Sciatic nerve (tissue), 2 donors: ENCODE data around the gene HOXC10. TPM values are rescaled to one million over a fixed set of nuclear protein-coding genes. Genes with fewer than 3 reads are reported as not detected.

Source experiments
- ATAC-seq: fragments of 200-7000 bp; cut with Tn5 transposase; one replicate; pipeline ENCODE4 v1.9.1; 2020; ENCODE audit warnings: mild to moderate bottlenecking, moderate library complexity
- DNase-seq: peaks from one replicate; pipeline ENCODE4 v3.0.0-alpha.2; 2020; ENCODE audit warnings: low spot score
- intact Hi-C: fragments of 100-400 bp; cut with DNase I; formaldehyde crosslinking; loops from one replicate; pipeline ENCODE4 v1.14.2; 2022
- total RNA-seq: library from RNA; stranded (reverse); fragmentation: NEBNext Ultra II Directional; extraction: Animal tissue kit (Norgen Biotek cat#: 25700); gene quantifications from one replicate; pipeline ENCODE4 v1.2.1, GENCODE V29; 2021
- donor health status: DM: no; HTN: no; CAD: no.
- donor health status: DM: no; HTN: no; CAD: no.

Gene HOXC10
- total RNA-seq, 1 donor from 2014 or later: 17.2 TPM

- intact Hi-C loops: loop anchor here (5.0 kb wide), 1 partner anchor 196 kb away; no protein-coding TSS in a partner anchor
- DNase-seq: no peak
- peak; percentile 7 for ATAC-seq
Measured at GRCh38 chr12:54006559-54007220, 21.7 kb downstream of the HOXC10 start.

GRCh38 chr12:54007538-54008259, 22.8 kb downstream of the HOXC10 start:
- DNase-seq (no peak), ATAC-seq (no peak)
- intact Hi-C loops: loop anchor here (5.0 kb wide), 1 partner anchor 195 kb away; no protein-coding TSS in a partner anchor

DNA sequence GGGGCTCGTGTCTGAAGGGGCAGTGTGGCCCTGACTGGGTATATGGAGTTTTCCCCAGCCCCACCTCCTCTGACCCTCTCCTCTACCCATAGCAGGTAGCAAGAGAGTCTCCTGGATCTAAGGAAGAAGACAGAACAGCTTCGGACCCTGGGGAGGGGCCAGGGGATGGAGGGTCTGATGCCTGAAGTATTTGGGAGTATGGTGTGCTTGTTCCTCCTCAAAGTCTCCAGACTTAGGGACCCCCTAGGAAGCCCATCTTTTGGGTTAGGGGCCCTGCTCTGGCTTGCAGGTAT, 23.3 kb downstream of the HOXC10 start:
- no peak for ATAC-seq
- intact Hi-C loops: loop anchor here (5.0 kb wide), 1 partner anchor 194 kb away; no protein-coding TSS in a partner anchor
- DNase-seq: no peak

DNA sequence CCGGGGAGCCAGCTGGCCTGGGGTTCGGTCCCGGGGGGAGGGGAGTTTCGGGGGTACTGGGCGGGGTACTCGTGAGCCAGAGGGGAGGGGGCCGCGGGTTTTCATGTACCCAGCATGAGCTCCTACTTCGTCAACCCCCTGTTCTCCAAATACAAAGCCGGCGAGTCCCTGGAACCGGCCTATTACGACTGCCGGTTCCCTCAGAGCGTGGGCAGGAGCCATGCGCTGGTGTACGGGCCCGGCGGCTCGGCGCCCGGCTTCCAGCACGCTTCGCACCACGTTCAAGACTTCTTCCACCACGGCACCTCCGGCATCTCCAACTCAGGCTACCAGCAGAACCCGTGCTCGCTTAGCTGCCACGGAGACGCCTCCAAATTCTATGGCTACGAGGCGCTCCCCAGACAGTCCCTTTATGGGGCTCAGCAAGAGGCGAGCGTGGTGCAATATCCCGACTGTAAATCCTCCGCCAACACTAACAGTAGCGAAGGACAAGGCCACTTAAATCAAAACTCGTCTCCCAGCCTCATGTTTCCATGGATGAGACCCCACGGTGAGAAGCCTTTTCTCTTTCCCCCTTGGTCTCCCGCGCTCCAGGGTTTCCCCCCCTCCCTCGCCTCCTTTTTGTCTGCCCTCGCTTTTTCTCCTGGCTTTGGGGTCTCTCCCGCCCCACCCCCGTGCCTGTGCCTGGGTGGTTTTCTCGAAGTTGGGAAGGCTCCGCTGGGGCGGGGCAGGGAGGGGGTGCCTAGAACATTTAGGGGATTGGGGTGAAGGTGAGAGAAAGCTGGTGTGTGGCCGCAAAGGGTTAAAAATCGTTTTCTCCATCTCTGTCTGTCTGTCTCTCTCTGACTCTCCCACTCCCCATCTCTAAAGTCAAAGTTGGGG, 24.5 kb downstream of the HOXC10 start:
- DNase-seq (no peak), ATAC-seq (peak; percentile 21)
- intact Hi-C loops: loop anchor here (5.0 kb wide), 1 partner anchor 193 kb away; no protein-coding TSS in a partner anchor

DNA sequence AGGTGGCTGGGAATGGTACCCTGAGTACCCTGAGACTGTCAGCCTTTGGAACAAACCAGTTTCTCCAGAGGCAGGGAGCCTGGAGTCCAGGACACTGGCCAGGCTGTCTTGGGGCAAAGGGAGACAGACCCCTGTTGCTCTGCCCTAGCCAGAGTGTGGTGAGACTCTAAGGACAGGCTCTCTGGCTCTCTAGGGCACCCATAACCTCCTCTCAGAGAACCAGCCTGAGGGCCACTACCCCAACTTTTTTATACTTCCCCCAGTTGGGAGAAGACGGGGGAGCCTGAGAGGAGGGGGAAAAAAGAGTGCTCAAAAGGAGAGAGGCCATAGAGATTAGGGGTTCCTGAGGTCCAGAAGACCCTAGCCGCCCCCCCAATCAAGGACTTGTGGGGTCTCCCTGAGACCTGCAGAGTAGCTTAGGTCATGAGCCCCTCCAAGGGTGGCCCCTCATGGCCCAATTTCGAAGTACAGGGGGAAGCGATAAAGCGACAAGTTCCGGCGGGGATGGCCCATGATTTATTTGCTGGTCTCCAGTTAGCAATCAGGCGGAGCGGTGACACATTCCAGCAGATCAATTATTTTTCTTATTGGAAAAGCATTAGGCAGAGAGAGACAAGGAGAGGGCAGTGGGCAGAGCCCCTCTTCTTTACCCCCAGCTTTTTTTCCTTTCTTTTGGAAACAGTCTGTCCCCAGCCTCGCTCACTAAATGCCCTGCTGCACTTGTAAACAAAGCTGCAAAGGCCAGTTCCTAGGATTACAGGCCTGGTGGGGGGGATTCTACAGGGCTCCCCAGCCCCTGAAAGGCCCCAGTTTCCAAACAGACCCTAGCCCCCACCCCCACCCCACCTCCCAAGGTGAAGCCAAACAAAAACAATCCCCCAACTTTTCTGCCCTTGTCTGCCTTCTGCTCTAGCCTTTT, 25.4 kb downstream of the HOXC10 start:
- ATAC-seq: no peak
- DNase-seq: no peak
- intact Hi-C loops: no loop called here

DNA sequence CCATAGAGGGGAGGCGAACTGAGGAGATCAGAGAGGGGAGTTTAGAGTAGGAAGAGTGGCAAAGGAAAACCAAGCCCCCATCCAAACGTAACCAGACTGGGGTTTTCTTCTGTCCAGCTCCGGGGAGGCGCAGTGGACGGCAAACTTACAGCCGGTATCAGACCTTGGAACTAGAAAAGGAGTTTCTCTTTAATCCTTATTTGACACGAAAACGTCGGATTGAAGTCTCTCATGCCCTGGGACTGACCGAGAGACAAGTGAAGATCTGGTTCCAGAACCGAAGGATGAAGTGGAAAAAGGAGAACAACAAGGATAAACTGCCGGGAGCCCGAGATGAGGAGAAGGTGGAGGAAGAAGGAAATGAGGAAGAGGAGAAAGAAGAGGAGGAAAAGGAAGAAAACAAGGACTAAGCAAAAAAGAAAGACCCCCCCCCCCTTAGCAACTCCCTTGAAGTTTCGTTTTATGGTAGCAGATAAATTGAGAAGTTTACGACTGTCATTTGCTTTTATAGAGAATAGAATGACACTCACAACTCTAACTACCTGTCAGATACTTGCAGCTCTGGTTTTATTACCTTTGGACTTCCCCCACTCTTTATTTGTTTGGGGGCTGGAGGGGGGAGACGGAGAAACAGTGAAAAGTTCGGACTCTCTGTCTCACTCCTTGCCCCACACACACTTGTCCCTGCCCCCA, 26.2 kb downstream of the HOXC10 start:
- DNase-seq: no peak
- intact Hi-C loops: no loop called here
- no peak for ATAC-seq

- DNase-seq (no peak), ATAC-seq (no peak)
- intact Hi-C loops: no loop called here
Measured at GRCh38 chr12:54011665-54012532, 27.0 kb downstream of the HOXC10 start.

DNA sequence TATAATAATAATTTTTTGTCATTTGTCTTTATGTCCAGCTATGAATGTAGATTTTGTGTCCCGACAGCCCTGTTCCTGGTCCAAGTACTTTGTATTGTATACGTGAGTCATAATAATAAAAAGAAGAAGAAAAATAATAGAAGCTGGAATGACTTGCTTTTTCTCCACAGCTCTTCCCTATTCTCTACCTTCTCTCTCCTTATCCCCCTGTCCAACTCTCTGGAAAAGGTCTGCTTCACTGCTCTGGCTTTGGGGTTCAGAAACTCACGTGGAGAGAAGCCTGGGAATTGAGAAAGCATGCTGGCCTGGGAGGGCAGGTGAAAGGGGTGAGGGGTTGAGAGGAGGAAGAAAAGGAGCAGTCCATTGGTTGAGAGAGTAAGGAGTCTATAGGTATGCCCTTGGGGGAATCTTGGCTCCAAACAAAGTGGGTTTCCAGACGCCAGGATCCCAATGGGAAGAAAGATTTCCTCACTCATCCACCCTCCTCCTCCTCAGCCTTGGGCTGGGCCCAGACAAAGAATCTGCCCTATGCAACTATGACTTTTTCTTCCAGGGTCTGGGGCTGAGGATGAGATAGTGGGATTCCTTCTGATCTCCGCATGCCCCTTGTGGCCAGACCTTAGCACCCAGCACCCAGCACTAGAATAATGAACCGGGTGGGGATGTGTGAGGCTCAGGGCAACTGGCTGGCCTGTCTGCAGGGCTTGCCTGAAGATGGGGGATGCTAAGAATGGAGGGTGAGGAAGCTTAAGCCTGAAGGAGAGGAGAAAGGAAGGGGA, 27.9 kb downstream of the HOXC10 start:
- no peak for ATAC-seq
- intact Hi-C loops: no loop called here
- DNase-seq: no peak

- ATAC-seq (no peak), DNase-seq (no peak)
- intact Hi-C loops: no loop called here
Measured at GRCh38 chr12:54014377-54015017, 29.6 kb downstream of the HOXC10 start.

GRCh38 chr12:54015018-54015931, 30.3 kb downstream of the HOXC10 start:
- DNase-seq (no peak), ATAC-seq (no peak)
- intact Hi-C loops: no loop called here

DNA sequence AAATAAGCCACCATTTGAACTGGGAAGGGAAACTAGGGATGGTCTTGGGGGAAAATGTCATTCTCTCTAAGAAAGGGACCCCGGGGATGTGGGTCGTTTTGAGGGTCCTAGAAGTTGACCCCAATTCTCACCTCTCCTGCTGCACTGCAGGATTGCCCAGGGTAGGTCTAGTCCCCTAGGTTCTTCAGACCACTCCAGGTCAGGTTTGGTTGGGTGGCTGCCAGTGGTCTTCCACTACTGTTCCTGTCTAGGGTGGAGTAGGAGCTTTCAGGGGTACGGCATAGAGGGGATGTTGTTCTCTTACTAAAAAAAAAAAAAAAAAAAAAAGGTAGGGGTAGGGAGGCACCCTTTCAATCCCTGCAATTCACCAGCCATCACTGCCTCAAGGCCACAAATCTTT, 31.1 kb downstream of the HOXC10 start:
- DNase-seq (no peak), ATAC-seq (no peak)
- intact Hi-C loops: no loop called here

- DNase-seq: no peak
- intact Hi-C loops: no loop called here
- peak; percentile 31 for ATAC-seq
Measured at GRCh38 chr12:54016478-54016964, 31.6 kb downstream of the HOXC10 start.

- DNase-seq (no peak), ATAC-seq (peak; percentile 33)
- intact Hi-C loops: no loop called here
Measured at GRCh38 chr12:54017027-54017788, 32.3 kb downstream of the HOXC10 start.

DNA sequence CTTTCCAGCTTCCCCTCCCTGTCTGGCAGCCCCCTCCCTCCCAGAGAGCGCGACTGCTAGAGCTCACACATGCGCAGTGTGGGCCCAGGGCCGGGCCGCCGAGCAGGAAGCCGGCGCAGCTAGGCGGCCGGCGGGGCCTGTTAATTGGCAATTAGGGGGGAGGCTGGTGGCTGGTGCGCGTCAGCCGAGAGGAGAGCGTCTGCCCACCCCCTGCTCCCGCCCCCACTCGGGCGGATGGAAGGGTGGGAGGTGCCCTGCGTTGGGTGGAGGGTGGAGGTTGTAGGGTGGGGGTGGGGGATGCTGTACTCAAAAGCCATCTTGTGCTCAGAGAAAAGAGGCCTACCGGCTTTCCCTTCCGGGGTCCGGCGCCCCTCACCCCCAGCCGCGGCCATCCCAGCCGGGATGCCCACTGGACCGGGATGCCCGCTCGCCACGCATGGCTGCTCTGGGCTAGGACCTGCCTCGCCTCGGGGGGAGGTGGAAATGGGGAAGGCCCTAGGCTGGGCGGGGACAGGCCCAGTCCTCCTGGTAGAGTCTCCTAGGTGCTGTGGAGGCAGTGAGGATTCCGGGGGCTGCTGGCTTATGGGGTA, 33.0 kb downstream of the HOXC10 start:
- ATAC-seq (peak; percentile 92), DNase-seq (peak; percentile 95)
- intact Hi-C loops: no loop called here
